ENCODE data around the gene CASKIN1.
A peak's percentile ranks its signal among the peaks of the same experiment; 100 is the strongest.

The CASKIN1 gene

DNA sequence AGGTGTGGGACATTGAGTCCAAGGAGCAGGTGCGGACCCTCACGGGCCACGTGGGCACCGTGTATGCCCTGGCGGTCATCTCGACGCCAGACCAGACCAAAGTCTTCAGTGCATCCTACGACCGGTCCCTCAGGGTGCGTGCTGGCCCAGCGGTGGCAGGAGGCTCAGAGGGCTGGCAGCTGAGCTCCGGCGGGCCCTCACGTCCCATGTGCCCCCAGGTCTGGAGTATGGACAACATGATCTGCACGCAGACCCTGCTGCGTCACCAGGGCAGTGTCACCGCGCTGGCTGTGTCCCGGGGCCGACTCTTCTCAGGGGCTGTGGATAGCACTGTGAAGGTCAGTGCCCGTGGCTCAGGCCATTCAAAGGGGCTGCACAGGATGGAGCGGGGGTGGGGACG, 20.4 kb downstream of the CASKIN1 start:
- no peak overlapping the region for H3K4me3 ChIP-seq (ENCODE audit: severe bottlenecking)
- peaks cover 51% of the 10 kb centered on the region for H3K36me3 ChIP-seq (ENCODE audit: low read depth)
- no peak for DNase-seq (ENCODE audit: low spot score)
- ATAC-seq (ENCODE audit: low read depth): no peak
- H3K27me3 ChIP-seq (ENCODE audit: insufficient read depth, poor library complexity, severe bottlenecking): no peaks in the 10 kb centered on the region
- no peaks in the 10 kb centered on the region for H3K9me3 ChIP-seq (ENCODE audit: severe bottlenecking)
- H3K27ac ChIP-seq (ENCODE audit: poor library complexity, severe bottlenecking): peak overlapping the region; percentile 22
- peaks cover 5% of the 10 kb centered on the region for H3K4me1 ChIP-seq (ENCODE audit: insufficient read depth, poor library complexity, severe bottlenecking)
- TF ChIP-seq, protein P1, sequence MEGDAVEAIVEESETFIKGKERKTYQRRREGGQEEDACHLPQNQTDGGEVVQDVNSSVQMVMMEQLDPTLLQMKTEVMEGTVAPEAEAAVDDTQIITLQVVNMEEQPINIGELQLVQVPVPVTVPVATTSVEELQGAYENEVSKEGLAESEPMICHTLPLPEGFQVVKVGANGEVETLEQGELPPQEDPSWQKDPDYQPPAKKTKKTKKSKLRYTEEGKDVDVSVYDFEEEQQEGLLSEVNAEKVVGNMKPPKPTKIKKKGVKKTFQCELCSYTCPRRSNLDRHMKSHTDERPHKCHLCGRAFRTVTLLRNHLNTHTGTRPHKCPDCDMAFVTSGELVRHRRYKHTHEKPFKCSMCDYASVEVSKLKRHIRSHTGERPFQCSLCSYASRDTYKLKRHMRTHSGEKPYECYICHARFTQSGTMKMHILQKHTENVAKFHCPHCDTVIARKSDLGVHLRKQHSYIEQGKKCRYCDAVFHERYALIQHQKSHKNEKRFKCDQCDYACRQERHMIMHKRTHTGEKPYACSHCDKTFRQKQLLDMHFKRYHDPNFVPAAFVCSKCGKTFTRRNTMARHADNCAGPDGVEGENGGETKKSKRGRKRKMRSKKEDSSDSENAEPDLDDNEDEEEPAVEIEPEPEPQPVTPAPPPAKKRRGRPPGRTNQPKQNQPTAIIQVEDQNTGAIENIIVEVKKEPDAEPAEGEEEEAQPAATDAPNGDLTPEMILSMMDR (IDR thresholded peaks at IDR 0.05; ENCODE audit: poor library complexity, severe bottlenecking): no peak

DNA sequence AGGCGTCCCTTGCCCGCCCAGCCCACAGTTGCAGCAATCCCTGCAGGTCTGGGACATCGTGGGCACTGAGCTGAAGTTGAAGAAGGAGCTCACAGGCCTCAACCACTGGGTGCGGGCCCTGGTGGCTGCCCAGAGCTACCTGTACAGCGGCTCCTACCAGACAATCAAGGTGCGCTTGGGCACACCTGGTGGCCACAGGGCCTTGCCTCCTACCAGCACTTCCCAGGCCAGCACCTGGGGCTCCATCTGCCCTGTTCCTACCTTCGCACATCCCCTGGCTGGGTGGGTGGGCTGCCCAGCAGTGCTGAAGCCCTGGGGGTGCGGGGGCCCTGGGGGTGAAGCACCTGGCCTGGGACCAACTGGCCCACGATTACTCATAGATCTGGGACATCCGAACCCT, 21.0 kb downstream of the CASKIN1 start:
- TF ChIP-seq, protein P1 (IDR thresholded peaks at IDR 0.05; ENCODE audit: poor library complexity, severe bottlenecking): no peak
- ATAC-seq (ENCODE audit: low read depth) (no peak), DNase-seq (ENCODE audit: low spot score) (no peak)
- Histone ChIP-seq H3K4me1 (ENCODE audit: insufficient read depth, poor library complexity, severe bottlenecking) (peaks cover 5% of the 10 kb centered on the region), H3K27ac (ENCODE audit: poor library complexity, severe bottlenecking) (no peak overlapping the region), H3K4me3 (ENCODE audit: severe bottlenecking) (no peak overlapping the region), H3K9me3 (ENCODE audit: severe bottlenecking) (no peaks in the 10 kb centered on the region), H3K36me3 (ENCODE audit: low read depth) (peaks cover 51% of the 10 kb centered on the region), H3K27me3 (ENCODE audit: insufficient read depth, poor library complexity, severe bottlenecking) (no peaks in the 10 kb centered on the region)

DNA sequence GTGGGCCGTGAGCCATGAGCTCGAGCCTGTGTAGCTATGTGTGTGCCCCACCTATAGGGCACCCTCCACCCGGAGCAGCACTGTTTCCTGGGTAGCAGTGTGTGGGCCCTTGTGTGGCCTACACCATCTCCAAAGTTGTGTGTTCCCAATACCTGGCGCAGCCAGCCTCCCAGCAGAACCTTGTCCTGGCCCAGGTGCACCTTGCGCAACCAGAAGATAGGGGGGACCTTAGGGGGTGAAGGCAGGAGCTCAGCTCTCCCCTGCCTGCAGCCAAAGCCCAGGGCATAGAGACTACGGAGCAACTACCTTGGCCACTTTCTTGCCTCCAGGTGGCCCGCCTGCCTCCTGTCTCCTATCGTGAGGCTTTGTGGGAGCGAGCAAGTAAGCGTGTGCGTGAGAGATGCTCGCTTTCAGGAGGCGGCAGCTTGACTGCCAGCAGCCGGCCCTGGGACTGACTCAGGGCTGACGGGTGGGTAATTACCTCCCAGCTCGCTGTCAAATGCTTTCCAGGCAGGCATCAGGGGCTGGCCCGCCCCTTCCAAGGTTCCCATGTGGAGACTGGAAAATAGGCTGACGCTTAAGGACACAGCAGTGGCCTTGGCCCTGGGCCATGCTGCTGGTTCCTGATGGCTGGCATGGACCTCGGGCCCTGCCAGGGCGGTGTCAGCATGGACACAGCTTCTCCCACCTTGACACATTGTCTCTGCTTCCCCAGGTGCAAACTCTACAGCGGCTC, 21.8 kb downstream of the CASKIN1 start:
- no peaks in the 10 kb centered on the region for H3K27me3 ChIP-seq (ENCODE audit: insufficient read depth, poor library complexity, severe bottlenecking)
- DNase-seq (ENCODE audit: low spot score) (no peak), ATAC-seq (ENCODE audit: low read depth) (no peak)
- no peaks in the 10 kb centered on the region for H3K9me3 ChIP-seq (ENCODE audit: severe bottlenecking)
- TF ChIP-seq, protein P1 (IDR thresholded peaks at IDR 0.05; ENCODE audit: poor library complexity, severe bottlenecking): no peak
- no peak overlapping the region for H3K27ac ChIP-seq (ENCODE audit: poor library complexity, severe bottlenecking)
- H3K36me3 ChIP-seq (ENCODE audit: low read depth): peaks cover 51% of the 10 kb centered on the region
- no peak overlapping the region for H3K4me3 ChIP-seq (ENCODE audit: severe bottlenecking)
- peaks cover 5% of the 10 kb centered on the region for H3K4me1 ChIP-seq (ENCODE audit: insufficient read depth, poor library complexity, severe bottlenecking)

DNA sequence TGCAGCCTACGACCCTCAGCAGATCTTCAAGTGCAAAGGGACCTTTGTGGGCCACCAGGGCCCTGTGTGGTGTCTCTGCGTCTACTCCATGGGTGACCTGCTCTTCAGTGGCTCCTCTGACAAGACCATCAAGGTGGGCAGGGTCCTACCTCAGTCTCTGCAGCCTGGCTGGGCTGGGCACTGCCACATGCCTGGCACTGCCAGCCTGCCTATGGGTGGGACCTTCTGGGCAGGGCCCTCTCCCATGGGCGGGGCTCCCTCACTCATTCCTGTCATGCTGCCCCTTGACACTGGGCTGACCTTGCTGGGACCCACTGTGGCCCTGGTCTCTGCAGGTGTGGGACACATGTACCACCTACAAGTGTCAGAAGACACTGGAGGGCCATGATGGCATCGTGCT, 22.5 kb downstream of the CASKIN1 start:
- no peaks in the 10 kb centered on the region for H3K9me3 ChIP-seq (ENCODE audit: severe bottlenecking)
- DNase-seq (ENCODE audit: low spot score) (no peak), ATAC-seq (ENCODE audit: low read depth) (no peak)
- H3K4me3 ChIP-seq (ENCODE audit: severe bottlenecking): no peak overlapping the region
- no peaks in the 10 kb centered on the region for H3K27me3 ChIP-seq (ENCODE audit: insufficient read depth, poor library complexity, severe bottlenecking)
- TF ChIP-seq, protein P1 (IDR thresholded peaks at IDR 0.05; ENCODE audit: poor library complexity, severe bottlenecking): no peak
- H3K4me1 ChIP-seq (ENCODE audit: insufficient read depth, poor library complexity, severe bottlenecking): peaks cover 5% of the 10 kb centered on the region
- H3K36me3 ChIP-seq (ENCODE audit: low read depth): peaks cover 56% of the 10 kb centered on the region
- H3K27ac ChIP-seq (ENCODE audit: poor library complexity, severe bottlenecking): no peak overlapping the region

DNA sequence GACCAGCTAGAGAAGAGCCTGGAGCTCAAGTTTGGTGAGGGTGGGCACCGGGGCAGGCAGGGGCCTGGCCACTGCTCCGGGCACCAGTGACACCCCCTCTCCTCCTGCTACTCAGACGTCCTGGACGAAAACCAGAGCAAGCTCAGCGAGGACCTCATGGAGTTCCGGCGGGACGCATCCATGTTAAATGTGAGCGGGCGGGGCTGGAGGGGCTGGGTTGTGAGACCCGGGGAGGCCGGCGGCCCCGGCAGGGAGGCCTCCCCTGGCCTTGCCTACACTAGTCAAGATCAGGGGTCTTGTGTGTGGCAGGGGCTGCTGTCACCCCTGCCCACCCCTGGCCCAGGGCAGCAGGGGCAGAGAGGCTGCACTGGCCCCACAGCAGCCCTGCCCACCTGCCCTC, 23.0 kb downstream of the CASKIN1 start:
- no peak for DNase-seq (ENCODE audit: low spot score)
- no peak for ATAC-seq (ENCODE audit: low read depth)
- Histone ChIP-seq H3K36me3 (ENCODE audit: low read depth) (peaks cover 61% of the 10 kb centered on the region), H3K27ac (ENCODE audit: poor library complexity, severe bottlenecking) (no peak overlapping the region), H3K9me3 (ENCODE audit: severe bottlenecking) (no peaks in the 10 kb centered on the region), H3K27me3 (ENCODE audit: insufficient read depth, poor library complexity, severe bottlenecking) (no peaks in the 10 kb centered on the region), H3K4me3 (ENCODE audit: severe bottlenecking) (no peak overlapping the region), H3K4me1 (ENCODE audit: insufficient read depth, poor library complexity, severe bottlenecking) (peaks cover 5% of the 10 kb centered on the region)
- TF ChIP-seq, protein P1 (IDR thresholded peaks at IDR 0.05; ENCODE audit: poor library complexity, severe bottlenecking): no peak

Data from RWPE2 (cell line).